ENCODE results near the gene LYAR.

LYAR gene

GRCh38 chr4:4316150-4316495 lies 26.2 kb upstream of the LYAR start:
- DNase-seq (ENCODE audit: low read depth in 2 of 3, low spot score in 1 of 3) = no peak

DNA sequence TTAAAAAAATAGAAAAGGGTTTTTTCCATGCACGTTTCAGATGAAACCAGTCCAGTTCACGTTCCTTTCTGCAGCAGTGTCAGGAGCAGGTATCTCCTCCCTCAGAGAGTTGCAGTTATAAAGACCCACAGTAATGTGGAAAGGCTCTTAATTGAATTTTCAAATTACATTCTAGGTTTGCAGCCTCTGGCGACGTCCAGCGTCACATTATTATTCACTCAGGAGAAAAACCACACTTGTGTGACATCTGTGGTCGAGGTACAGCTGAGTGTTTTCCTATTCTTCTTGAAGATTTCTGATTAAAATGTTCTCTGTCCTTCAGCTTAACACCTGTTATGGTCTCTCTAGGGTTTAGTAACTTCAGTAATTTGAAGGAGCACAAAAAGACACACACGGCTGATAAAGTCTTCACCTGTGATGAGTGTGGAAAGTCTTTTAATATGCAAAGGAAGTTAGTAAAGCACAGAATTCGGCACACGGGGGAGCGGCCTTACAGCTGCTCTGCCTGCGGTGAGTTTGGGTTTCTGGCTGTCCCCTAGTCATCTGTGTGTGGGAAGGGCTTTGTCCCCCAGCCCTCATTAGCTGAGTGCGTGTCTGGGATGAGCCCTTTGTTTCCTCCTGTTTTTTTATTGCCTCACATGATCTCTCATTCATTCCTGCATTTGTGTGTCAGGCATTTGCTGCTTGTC lies 25.7 kb upstream of the LYAR start:
- no peak for DNase-seq (ENCODE audit: low read depth in 2 of 3, low spot score in 1 of 3)

GRCh38 chr4:4311193-4311592 lies 21.2 kb upstream of the LYAR start:
- no peak for DNase-seq (ENCODE audit: low read depth in 2 of 3, low spot score in 1 of 3)

- DNase-seq (ENCODE audit: low read depth in 2 of 3, low spot score in 1 of 3) = no peak
These were observed 19.0 kb upstream of the LYAR start for GRCh38 chr4:4308800-4309441.

DNA sequence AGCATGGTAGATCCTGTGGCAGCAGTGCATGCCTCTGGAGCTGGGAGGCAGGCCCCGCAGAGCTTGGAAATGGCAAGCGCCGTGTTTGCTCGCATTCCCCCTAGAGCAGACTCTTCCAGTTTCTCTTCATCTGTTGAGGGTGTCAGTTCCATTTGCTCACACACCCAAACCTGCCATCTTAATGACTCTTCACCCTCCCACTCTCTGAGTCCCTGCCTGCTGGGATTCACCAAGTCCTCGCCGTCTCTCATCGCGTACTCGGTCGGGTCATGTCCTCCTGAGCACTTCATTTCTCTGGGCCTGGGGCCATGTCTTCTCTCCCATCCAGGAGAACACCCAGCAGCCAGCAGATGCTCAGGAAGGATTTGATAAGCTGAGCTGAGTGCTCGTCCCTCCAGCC lies 17.0 kb upstream of the LYAR start:
- no peak for DNase-seq (ENCODE audit: low read depth in 2 of 3, low spot score in 1 of 3)

DNA sequence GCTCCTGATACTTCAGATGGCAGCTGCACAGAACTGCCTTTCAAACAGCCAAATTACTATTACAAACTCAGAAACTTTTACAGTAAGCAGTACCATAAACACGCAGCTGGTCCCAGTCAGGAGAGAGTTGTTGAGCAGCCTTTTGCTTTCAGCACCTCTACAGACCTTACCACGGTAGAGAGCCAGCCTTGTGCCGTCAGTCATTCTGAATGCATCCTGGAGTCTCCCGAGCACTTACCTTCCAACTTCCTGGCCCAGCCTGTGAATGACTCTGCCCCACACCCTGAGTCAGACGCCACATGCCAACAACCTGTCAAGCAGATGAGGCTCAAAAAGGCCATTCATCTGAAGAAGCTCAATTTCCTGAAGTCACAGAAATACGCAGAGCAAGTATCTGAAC lies 12.5 kb upstream of the LYAR start:
- DNase-seq (ENCODE audit: low read depth in 2 of 3, low spot score in 1 of 3) = no peak

DNA sequence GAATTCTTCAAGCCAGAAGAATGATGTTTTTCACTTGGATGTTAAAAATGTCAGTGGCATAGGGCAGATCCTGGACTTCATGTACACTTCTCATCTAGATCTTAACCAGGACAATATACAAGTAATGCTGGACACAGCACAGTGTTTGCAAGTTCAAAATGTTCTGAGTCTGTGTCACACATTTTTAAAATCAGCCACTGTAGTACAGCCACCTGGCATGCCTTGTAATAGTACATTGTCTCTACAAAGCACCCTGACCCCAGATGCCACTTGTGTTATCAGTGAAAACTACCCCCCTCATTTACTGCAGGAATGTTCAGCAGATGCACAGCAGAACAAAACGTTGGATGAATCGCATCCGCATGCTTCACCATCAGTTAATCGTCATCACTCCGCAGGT lies 12.0 kb upstream of the LYAR start:
- DNase-seq (ENCODE audit: low read depth in 2 of 3, low spot score in 1 of 3) = no peak

DNA sequence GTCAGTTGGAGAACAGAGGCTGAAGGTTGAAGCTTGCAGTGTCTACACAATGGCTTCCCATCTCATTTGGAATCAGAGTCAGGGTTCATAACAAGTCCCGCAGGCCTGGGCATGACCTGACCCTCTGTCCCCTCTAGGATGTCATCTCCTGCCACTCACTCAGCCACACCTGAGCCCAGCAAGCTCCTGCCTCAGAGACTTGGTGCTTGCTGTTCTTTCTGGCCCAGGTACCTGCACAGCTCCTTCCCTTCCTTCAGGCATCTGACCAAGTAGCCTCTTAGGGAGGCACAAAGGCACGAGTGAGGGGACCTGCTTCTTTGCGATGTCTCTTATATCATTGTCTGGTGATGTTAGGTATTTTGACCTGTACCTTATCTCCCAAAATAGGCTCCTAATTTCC lies 9.1 kb upstream of the LYAR start:
- no peak for DNase-seq (ENCODE audit: low read depth in 2 of 3, low spot score in 1 of 3)

DNA sequence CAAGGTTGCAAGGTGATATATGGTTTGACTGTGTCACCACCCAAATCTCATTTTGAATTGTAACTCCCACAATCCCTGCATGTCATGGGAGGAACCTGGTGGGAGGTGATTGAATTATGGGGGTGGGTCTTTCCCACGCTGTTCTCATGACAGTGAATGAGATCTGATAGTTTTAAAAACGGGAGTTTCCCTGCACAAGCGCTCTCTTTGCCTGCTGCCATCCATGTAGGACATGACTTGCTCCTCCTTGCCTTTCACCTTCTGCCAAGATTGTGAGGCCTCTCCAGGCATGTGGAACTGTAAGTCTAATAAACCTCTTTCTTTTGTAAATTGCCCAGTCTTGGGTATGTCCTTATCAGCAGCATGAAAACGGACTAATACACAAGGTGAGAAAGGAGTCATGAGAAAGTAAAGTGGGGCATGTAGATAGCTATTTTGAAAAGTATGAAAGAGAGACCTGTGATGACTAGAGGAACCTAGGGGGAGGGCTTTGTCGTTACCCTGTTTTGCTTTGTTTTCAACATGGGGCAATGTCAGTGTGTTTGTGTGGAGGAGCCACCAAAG lies 6.4 kb upstream of the LYAR start:
- no peak for DNase-seq (ENCODE audit: low read depth in 2 of 3, low spot score in 1 of 3)

DNA sequence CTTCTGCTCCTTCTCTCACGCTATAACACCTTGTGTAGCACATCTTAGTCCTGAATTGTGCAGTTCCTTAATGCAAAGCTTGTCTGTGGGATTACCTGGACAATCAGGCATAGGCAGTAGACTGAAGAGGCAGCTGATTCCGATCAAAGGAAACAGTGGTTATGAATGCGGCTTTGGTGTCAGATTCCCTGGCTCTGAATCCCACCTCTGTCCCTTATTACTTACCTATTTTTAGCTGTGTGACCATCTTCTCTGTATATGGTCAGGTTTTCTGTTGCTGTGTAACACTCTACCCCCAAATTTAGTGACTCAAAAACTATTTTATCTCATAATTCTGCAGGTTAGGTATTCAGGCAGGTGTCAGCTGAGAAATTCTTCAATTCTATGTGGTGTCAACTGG lies 3.3 kb upstream of the LYAR start:
- DNase-seq (ENCODE audit: low read depth in 2 of 3, low spot score in 1 of 3) = no peak

- no peak for DNase-seq (ENCODE audit: low read depth in 2 of 3, low spot score in 1 of 3)
These were observed 385 bp downstream of the LYAR start for GRCh38 chr4:4289597-4289940.

- DNase-seq (ENCODE audit: low read depth in 2 of 3, low spot score in 1 of 3) = no peak
These were observed 899 bp downstream of the LYAR start for GRCh38 chr4:4289055-4289454.

DNA sequence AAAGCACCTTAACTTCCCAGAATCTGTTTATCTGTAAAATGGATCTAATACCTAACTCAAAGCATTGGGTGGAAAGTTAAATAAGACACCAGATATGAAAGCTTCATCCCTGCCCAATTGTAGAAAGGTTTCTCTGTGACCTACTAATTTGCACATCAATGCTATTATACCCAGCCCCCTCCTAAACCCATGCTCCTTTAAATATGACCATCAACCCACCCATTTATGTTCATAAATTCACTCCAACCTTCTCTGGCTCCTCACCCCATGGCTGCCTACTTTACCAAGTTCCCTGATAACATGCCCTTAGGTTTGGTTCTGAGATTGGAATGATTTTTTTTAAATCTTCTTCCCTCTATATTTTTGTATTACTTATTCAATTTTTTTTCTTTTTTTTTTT lies 1.9 kb downstream of the LYAR start:
- no peak for DNase-seq (ENCODE audit: low read depth in 2 of 3, low spot score in 1 of 3)

- no peak for DNase-seq (ENCODE audit: low read depth in 2 of 3, low spot score in 1 of 3)
These were observed 4.9 kb downstream of the LYAR start for GRCh38 chr4:4284827-4285618.

DNA sequence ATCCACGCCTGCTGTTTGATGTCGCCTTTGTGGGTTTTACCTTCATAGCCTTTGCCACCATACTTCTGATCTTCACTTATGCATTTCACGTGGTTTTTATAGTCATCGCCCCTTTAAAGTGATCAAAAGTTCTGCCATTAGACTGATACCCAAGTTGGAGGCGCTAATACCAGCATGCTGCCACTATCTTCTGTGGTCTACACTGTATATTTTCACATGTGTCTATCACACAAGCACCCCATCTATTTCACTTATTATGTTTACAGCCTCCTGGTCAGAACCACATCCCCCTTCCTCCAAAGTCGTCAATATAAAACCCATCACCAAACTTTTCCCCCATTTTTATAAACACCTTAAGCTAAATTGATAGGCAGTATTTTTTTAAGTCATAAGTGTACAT lies 8.2 kb downstream of the LYAR start:
- DNase-seq (ENCODE audit: low read depth in 2 of 3, low spot score in 1 of 3) = no peak

DNA sequence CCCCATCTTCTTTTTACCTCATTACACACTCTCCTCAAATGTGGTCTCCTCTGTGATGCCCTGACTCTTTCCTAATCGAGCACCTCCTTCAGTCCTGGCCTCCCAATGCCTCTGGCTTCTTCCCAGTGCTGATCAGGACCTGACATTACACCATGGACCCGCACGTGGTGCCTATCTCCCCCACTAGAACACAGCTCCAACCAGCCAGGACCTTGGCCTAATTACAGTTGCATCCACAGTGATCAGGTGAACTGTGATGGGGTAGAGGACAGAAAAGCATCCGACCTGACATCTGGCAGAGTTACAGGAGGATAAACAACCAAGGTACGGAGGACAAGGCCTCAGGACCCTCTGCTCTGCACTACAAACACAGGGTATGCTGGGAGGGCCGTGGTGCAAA lies 12.4 kb downstream of the LYAR start:
- no peak for DNase-seq (ENCODE audit: low read depth in 2 of 3, low spot score in 1 of 3)

DNA sequence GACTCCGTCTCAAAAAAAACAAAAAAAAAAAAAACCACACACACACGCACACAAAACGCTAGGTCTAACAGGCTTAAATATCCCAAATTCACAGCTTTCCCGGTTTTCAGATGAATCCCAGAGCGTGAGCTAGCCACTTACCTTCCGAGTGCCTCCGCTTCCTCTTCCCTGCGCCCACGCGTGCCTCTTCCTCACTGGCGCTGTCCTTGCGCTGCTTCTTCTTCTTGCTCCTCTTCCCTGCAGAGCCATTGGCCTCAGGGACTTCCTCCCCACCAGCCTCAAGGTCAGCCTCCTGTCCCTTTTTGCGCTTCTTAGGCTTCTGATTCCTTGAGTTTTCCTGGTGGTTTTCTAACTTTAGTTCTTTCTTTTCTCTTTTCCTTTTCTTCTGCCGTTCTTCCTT lies 15.7 kb downstream of the LYAR start:
- DNase-seq (ENCODE audit: low read depth in 2 of 3, low spot score in 1 of 3) = no peak

DNA sequence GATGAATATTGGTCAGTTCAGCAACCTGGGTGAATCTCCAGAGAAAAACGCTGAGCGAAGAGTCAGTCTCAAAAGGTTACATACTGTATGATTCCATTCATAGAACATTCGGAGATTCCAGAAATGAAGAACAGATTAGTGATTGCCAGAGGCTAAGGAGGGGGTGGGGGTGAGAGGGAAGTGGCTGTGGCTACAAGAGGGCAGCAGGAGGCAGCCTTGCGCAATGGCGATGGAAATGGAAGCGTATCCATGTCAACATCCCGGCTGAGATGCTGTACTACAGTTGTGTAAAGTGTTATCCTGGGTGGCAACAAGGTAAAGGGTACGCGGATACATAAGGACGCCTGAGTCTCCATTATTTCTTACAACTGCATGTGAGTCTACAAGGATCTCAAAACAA lies 18.0 kb downstream of the LYAR start:
- no peak for DNase-seq (ENCODE audit: low read depth in 2 of 3, low spot score in 1 of 3)

GRCh38 chr4:4270529-4270928 lies 19.4 kb downstream of the LYAR start:
- no peak for DNase-seq (ENCODE audit: low read depth in 2 of 3, low spot score in 1 of 3)

GRCh38 chr4:4269856-4270255 lies 20.1 kb downstream of the LYAR start:
- DNase-seq (ENCODE audit: low read depth in 2 of 3, low spot score in 1 of 3) = no peak

DNA sequence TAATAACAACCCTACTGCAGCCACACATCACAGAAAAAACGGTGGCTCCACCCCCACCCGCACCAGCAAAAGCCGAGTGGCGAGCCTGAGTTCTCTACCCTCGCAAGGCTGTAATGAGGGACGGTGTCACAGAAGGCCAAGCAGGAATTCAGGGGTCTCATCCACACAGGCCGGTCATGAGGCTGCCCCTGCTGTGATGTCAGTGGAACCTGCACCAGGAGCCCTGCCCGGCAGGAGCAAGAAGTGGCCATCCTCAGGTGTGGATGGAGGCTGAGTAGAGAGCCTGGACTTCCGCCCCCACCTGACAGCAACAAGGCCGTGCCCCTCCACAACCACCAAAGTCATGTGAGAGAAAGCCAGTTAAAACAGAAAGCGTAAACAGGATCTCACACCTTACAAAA lies 20.6 kb downstream of the LYAR start:
- DNase-seq (ENCODE audit: low read depth in 2 of 3, low spot score in 1 of 3) = no peak

GRCh38 chr4:4268776-4269175 lies 21.2 kb downstream of the LYAR start:
- DNase-seq (ENCODE audit: low read depth in 2 of 3, low spot score in 1 of 3) = no peak
